Smooth muscle cell (in vitro differentiated cells): ENCODE data around the gene MS4A3. TPM values are rescaled to one million over a fixed set of nuclear protein-coding genes. Genes with fewer than 3 reads are reported as not detected.
"Not testable (repeated sequence)": the region's sequence is repeated elsewhere in the genome, so short reads cannot be mapped to it uniquely, and the experiment has no call there.

Experiments
- DNase-seq: peaks from one replicate; lab custom pipeline; 2025; ENCODE audit not compliant: unreplicated experiment; lab: John Stamatoyannopoulos, UW
- H2AFZ ChIP-seq: fragments of 200-600 bp; sonication (generic); 2 replicates; pipeline ENCODE4 v1.6.0; 2016; ENCODE audit warnings: antibody characterized with exemption, low read depth, mild to moderate bottlenecking
- H3F3A ChIP-seq: fragments of 200-600 bp; sonication (generic); 2 replicates; pipeline ENCODE4 v1.6.0; 2017; ENCODE audit warnings: antibody characterized with exemption, low read depth
- H3K27ac ChIP-seq: fragments of 200-600 bp; sonication (generic); 2 replicates; pipeline ENCODE4 v1.5.1; 2016; ENCODE audit warnings: low read depth, mild to moderate bottlenecking
- H3K27me3 ChIP-seq: fragments of 200-600 bp; sonication (generic); 2 replicates; pipeline ENCODE4 v1.6.1; 2016; ENCODE audit warnings: low read depth, mild to moderate bottlenecking
- H3K36me3 ChIP-seq: fragments of 200-600 bp; sonication (generic); 2 replicates; pipeline ENCODE4 v1.5.1; 2016; ENCODE audit warnings: low read depth
- H3K4me1 ChIP-seq: fragments of 200-600 bp; sonication (generic); 2 replicates; pipeline ENCODE4 v1.5.1; 2016; ENCODE audit warnings: low read depth
- H3K4me2 ChIP-seq: fragments of 200-600 bp; sonication (generic); 2 replicates; pipeline ENCODE4 v1.6.0; 2016; ENCODE audit warnings: mild to moderate bottlenecking
- H3K4me3 ChIP-seq: fragments of 200-600 bp; sonication (generic); 2 replicates; pipeline ENCODE4 v1.5.1; 2016; ENCODE audit warnings: mild to moderate bottlenecking
- H3K79me2 ChIP-seq: fragments of 200-600 bp; sonication (generic); 2 replicates; pipeline ENCODE4 v1.6.0; 2016; ENCODE audit warnings: low read depth, mild to moderate bottlenecking
- H3K9ac ChIP-seq: fragments of 200-600 bp; sonication (generic); 2 replicates; pipeline ENCODE4 v1.6.0; 2016; ENCODE audit warnings: low read depth
- H3K9me3 ChIP-seq: fragments of 200-600 bp; sonication (generic); replicated peaks from 2 replicates; pipeline ENCODE4 v1.5.1; 2016; ENCODE audit warnings: low read depth
- H4K20me1 ChIP-seq: fragments of 200-600 bp; sonication (generic); 2 replicates; pipeline ENCODE4 v1.6.0; 2016; ENCODE audit warnings: low read depth
- WGBS: methylation state at CpG from one replicate; pipeline ENCODE4 v1.1.7; 2016; ENCODE audit warnings: low lambda C conversion rate; 5-methylcytosine and 5-hydroxymethylcytosine counted together
- polyA plus RNA-seq: library from polyadenylated mRNA; unstranded; fragments of >200 nt; fragmentation: Nextera tagmentation; extraction: Ambion mirVana; gene quantifications from 2 replicates; pipeline ENCODE4 v1.2.1, GENCODE V29; 2016
- total RNA-seq: library from RNA; depleted of rRNA; stranded (reverse); fragments of >200 nt; gene quantifications from 2 replicates; pipeline ENCODE4 v1.2.3, GENCODE V29; 2014
- TF ChIP-seq, protein P1 (sequence below): fragments of 200-600 bp; sonication (generic); IDR thresholded peaks from 2 replicates; pipeline ENCODE4 v1.5.1; 2017; ENCODE audit warnings: borderline replicate concordance, mild to moderate bottlenecking, antibody characterized with exemption; ENCODE audit not compliant: insufficient read depth, poor library complexity, severe bottlenecking

Gene MS4A3
- total and polyA plus RNA-seq, 2 experiments from 2014 or later = not detected

DNA sequence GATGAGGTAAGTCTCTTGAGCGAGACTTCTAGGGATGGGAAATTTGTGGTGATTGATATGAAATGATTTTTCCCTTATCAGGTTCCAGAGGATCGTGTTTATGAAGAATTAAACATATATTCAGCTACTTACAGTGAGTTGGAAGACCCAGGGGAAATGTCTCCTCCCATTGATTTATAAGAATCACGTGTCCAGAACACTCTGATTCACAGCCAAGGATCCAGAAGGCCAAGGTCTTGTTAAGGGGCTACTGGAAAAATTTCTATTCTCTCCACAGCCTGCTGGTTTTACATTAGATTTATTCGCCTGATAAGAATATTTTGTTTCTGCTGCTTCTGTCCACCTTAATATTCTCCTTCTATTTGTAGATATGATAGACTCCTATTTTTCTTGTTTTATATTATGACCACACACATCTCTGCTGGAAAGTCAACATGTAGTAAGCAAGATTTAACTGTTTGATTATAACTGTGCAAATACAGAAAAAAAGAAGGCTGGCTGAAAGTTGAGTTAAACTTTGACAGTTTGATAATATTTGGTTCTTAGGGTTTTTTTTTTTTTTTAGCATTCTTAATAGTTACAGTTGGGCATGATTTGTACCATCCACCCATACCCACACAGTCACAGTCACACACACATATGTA lies 39.1 kb downstream of the MS4A3 start:
- Histone ChIP-seq H3K27ac (no peak overlapping the region), H3K9me3 (no peaks in the 10 kb centered on the region), H3K4me2 (no peak overlapping the region), H3K9ac (no peak overlapping the region), H3K79me2 (no peaks in the 10 kb centered on the region), H3K4me3 (no peak overlapping the region), H4K20me1 (no peaks in the 10 kb centered on the region), H3K4me1 (no peaks in the 10 kb centered on the region), H3K36me3 (no peaks in the 10 kb centered on the region), H3F3A (no peaks in the 10 kb centered on the region), H2AFZ (no peak overlapping the region), H3K27me3 (no peaks in the 10 kb centered on the region)
- TF ChIP-seq, protein P1, sequence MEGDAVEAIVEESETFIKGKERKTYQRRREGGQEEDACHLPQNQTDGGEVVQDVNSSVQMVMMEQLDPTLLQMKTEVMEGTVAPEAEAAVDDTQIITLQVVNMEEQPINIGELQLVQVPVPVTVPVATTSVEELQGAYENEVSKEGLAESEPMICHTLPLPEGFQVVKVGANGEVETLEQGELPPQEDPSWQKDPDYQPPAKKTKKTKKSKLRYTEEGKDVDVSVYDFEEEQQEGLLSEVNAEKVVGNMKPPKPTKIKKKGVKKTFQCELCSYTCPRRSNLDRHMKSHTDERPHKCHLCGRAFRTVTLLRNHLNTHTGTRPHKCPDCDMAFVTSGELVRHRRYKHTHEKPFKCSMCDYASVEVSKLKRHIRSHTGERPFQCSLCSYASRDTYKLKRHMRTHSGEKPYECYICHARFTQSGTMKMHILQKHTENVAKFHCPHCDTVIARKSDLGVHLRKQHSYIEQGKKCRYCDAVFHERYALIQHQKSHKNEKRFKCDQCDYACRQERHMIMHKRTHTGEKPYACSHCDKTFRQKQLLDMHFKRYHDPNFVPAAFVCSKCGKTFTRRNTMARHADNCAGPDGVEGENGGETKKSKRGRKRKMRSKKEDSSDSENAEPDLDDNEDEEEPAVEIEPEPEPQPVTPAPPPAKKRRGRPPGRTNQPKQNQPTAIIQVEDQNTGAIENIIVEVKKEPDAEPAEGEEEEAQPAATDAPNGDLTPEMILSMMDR = no peak
- WGBS = 74% methylated on average over 4 of the region's 4 CpGs
- DNase-seq = no peak

DNA sequence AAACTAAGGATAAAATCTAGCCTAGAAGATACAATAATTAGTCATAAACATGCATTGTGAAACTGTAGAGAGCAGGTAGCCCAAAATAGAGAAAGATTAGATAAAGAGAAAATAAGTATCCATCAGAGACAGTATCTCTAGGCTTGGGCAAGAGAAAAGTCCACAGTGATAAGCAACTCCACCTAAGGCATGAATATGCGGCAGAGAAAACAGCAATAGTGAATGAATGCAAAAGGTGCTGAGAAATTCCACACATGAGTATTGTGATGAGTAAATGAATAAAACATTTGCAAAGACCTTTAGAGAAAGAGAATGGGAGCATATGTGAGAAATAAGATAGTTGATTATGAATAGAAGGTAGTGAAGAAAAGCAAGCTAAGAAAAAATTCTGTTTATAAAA lies 40.7 kb downstream of the MS4A3 start:
- H3K4me2 ChIP-seq = no peak overlapping the region
- H3K4me3 ChIP-seq = no peak overlapping the region
- H3K27me3 ChIP-seq = no peaks in the 10 kb centered on the region
- no peaks in the 10 kb centered on the region for H3K36me3 ChIP-seq
- H2AFZ ChIP-seq = no peak overlapping the region
- no peak overlapping the region for H3K27ac ChIP-seq
- H3F3A ChIP-seq = no peaks in the 10 kb centered on the region
- no peaks in the 10 kb centered on the region for H3K9me3 ChIP-seq
- H3K79me2 ChIP-seq = no peaks in the 10 kb centered on the region
- no peak overlapping the region for H3K9ac ChIP-seq
- no peaks in the 10 kb centered on the region for H4K20me1 ChIP-seq
- no peaks in the 10 kb centered on the region for H3K4me1 ChIP-seq
- TF ChIP-seq, protein P1 = no peak
- DNase-seq = no peak
- 91% methylated on average over 1 of the region's 1 CpG for WGBS

DNA sequence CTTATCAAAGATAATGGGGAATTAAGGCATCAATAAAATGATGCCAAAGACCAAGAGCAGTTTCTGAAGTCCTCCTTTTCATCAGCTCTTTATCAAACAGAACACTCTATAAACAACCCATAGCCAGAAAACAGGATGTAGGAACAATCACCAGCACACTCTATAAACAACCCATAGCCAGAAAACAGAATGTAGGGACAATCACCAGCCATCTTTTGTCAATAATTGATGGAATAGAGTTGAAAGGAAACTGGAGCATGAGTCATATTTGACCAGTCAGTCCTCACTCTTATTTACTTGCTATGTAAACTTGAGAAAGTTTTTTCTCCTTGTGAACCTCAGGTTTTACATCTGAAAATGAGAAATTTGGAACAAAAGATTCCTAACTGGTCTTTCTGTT lies 42.0 kb downstream of the MS4A3 start:
- Histone ChIP-seq H3K4me1 (no peaks in the 10 kb centered on the region), H3F3A (no peaks in the 10 kb centered on the region), H3K9me3 (no peaks in the 10 kb centered on the region), H3K4me2 (no peak overlapping the region), H2AFZ (no peak overlapping the region), H3K79me2 (no peaks in the 10 kb centered on the region), H3K9ac (no peak overlapping the region), H3K27me3 (no peaks in the 10 kb centered on the region), H4K20me1 (no peaks in the 10 kb centered on the region), H3K27ac (no peak overlapping the region), H3K4me3 (no peak overlapping the region), H3K36me3 (no peaks in the 10 kb centered on the region)
- no peak for DNase-seq
- TF ChIP-seq, protein P1 = no peak

DNA sequence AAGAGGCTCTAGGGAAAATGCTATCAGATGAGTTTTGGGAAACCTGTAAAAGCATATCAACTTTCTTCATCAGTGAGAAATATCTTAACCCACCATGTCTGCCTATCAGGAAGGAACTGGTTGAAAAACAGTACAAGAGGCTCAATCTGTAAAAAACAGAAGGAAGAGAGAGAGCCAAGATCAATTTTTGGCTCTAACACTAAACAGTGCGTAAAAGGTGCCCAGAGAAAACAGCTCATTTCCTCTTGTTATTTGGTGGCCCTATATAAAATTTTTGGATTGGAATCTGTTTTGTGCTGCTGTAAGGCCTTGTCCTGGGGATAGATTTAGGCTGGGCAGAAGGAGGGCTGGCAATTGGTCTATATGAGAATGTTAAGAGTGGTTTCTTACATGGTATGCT lies 44.1 kb downstream of the MS4A3 start:
- H3K27ac ChIP-seq = no peak overlapping the region
- no peak overlapping the region for H3K4me2 ChIP-seq
- no peaks in the 10 kb centered on the region for H3K27me3 ChIP-seq
- H3K4me3 ChIP-seq = no peak overlapping the region
- no peaks in the 10 kb centered on the region for H3K9me3 ChIP-seq
- H2AFZ ChIP-seq = no peak overlapping the region
- no peaks in the 10 kb centered on the region for H3F3A ChIP-seq
- DNase-seq = no peak
- no peak overlapping the region for H3K9ac ChIP-seq
- TF ChIP-seq, protein P1 = no peak
- no peaks in the 10 kb centered on the region for H3K79me2 ChIP-seq
- WGBS = 83% methylated on average over 1 of the region's 1 CpG
- no peaks in the 10 kb centered on the region for H3K4me1 ChIP-seq
- no peaks in the 10 kb centered on the region for H3K36me3 ChIP-seq
- H4K20me1 ChIP-seq = no peaks in the 10 kb centered on the region

DNA sequence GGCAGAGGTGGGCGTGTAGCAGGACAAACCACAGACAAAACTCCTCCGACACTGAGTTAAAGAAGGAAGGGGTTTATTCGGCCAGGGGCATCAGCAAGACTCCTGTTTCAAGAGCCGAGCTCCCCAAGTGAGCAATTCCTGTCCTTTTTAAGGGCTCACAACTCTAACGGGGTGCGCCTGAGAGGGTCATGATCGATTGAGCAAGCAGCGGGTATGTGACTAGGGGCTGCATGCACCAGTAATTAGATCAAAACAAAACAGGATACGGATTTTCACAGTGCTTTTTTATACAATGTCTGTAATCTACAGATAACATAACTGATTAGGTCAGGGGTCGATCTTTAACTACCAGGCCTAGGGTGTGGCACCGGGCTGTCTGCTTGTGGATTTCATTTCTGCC lies 44.9 kb downstream of the MS4A3 start:
- H3K9me3 ChIP-seq = not testable (repeated sequence)
- WGBS = 90% methylated on average over 11 of the region's 11 CpGs

More for the DNA sequence above, 44.9 kb downstream of the MS4A3 start:
- H3K9ac ChIP-seq, H4K20me1 ChIP-seq, H3K27ac ChIP-seq, H3K27me3 ChIP-seq, H2AFZ ChIP-seq, H3K36me3 ChIP-seq, H3F3A ChIP-seq, H3K4me3 ChIP-seq, H3K79me2 ChIP-seq, H3K4me2 ChIP-seq, H3K4me1 ChIP-seq, DNase-seq: not testable (repeated sequence)
